Measurements from ENCODE around the gene RNF144B.

Gene RNF144B

GRCh38 chr6:18410412-18410811 lies 23.3 kb downstream of the RNF144B start:
- no peak for DNase-seq

- DNase-seq: no peak
These were observed 24.9 kb downstream of the RNF144B start for GRCh38 chr6:18412068-18412467.

- DNase-seq: no peak
These were observed 25.5 kb downstream of the RNF144B start for GRCh38 chr6:18412644-18413043.

GRCh38 chr6:18413381-18413780 lies 26.2 kb downstream of the RNF144B start:
- DNase-seq: no peak

GRCh38 chr6:18414116-18414515 lies 27.0 kb downstream of the RNF144B start:
- DNase-seq: no peak

- no peak for DNase-seq
These were observed 28.1 kb downstream of the RNF144B start for GRCh38 chr6:18415207-18415606.

- DNase-seq: no peak
These were observed 28.7 kb downstream of the RNF144B start for GRCh38 chr6:18415671-18416340.

- no peak for DNase-seq
These were observed 29.2 kb downstream of the RNF144B start for GRCh38 chr6:18416341-18416679.

- no peak for DNase-seq
These were observed 33.2 kb downstream of the RNF144B start for GRCh38 chr6:18420328-18420727.

GRCh38 chr6:18422136-18422535 lies 35.0 kb downstream of the RNF144B start:
- no peak for DNase-seq

GRCh38 chr6:18423426-18423825 lies 36.3 kb downstream of the RNF144B start:
- no peak for DNase-seq

- no peak for DNase-seq
These were observed 37.1 kb downstream of the RNF144B start for GRCh38 chr6:18424201-18424600.

GRCh38 chr6:18425218-18425617 lies 38.1 kb downstream of the RNF144B start:
- DNase-seq: no peak

GRCh38 chr6:18427296-18427695 lies 40.1 kb downstream of the RNF144B start:
- no peak for DNase-seq

GRCh38 chr6:18429655-18430297 lies 42.6 kb downstream of the RNF144B start:
- no peak for DNase-seq

- DNase-seq: no peak
These were observed 44.4 kb downstream of the RNF144B start for GRCh38 chr6:18431581-18431980.

GRCh38 chr6:18432180-18432579 lies 45.0 kb downstream of the RNF144B start:
- no peak for DNase-seq

GRCh38 chr6:18432619-18433018 lies 45.5 kb downstream of the RNF144B start:
- DNase-seq: no peak

GRCh38 chr6:18433059-18433458 lies 45.9 kb downstream of the RNF144B start:
- DNase-seq: no peak

- no peak for DNase-seq
These were observed 49.2 kb downstream of the RNF144B start for GRCh38 chr6:18436341-18436740.

GRCh38 chr6:18439581-18439980 lies 52.4 kb downstream of the RNF144B start:
- no peak for DNase-seq

GRCh38 chr6:18441251-18441979 lies 54.3 kb downstream of the RNF144B start:
- no peak for DNase-seq

- no peak for DNase-seq
These were observed 57.0 kb downstream of the RNF144B start for GRCh38 chr6:18444111-18444510.

GRCh38 chr6:18445228-18445627 lies 58.1 kb downstream of the RNF144B start:
- no peak for DNase-seq

All from effector CD8-positive, alpha-beta T cell (primary cell).